HepG2 (cell line): Measurements from ENCODE around the gene GDE1. TPM values are rescaled to one million over a fixed set of nuclear protein-coding genes. Genes with fewer than 3 reads are reported as not detected.

ENCODE experiments used
- ATF1 ChIP-seq: IDR thresholded peaks from 2 replicates; pipeline ENCODE4 v1.6.1; 2016; ENCODE audit warnings: mild to moderate bottlenecking, control low read depth
- EHMT2 ChIP-seq: fragments of 200-600 bp; sonication (generic); IDR thresholded peaks from 2 replicates; pipeline ENCODE4 v1.7.0; 2017; ENCODE audit warnings: antibody characterized with exemption, low read depth, low read length, borderline replicate concordance
- ELF4 ChIP-seq: sonication (generic); formaldehyde crosslinking; IDR thresholded peaks from 2 replicates; pipeline ENCODE4 v1.5.0; 2020; ENCODE audit warnings: missing genetic modification reagents, mild to moderate bottlenecking, moderate library complexity, borderline replicate concordance
- HOXA7 ChIP-seq: sonication (generic); formaldehyde crosslinking; IDR thresholded peaks from 2 replicates; pipeline ENCODE4 v1.8.1; 2022; ENCODE audit warnings: mild to moderate bottlenecking, missing genetic modification reagents, moderate library complexity
- MED13 ChIP-seq: sonication (generic); formaldehyde crosslinking; IDR thresholded peaks from 2 replicates; pipeline ENCODE4 v1.5.0; 2020; ENCODE audit warnings: missing genetic modification reagents
- NFE2 ChIP-seq: sonication (generic); formaldehyde crosslinking; IDR thresholded peaks from 2 replicates; pipeline ENCODE4 v1.4.0; 2020; ENCODE audit warnings: missing genetic modification reagents
- SALL2 ChIP-seq: sonication (generic); formaldehyde crosslinking; IDR thresholded peaks from 2 replicates; pipeline ENCODE4 v1.8.1; 2023; ENCODE audit warnings: mild to moderate bottlenecking, missing genetic modification reagents, inconsistent platforms
- ZBTB14 ChIP-seq: sonication (generic); formaldehyde crosslinking; IDR thresholded peaks from 2 replicates; pipeline ENCODE4 v1.4.0; 2020; ENCODE audit warnings: missing genetic modification reagents
- ZBTB2 ChIP-seq: sonication (generic); formaldehyde crosslinking; IDR thresholded peaks from 2 replicates; pipeline ENCODE4 v1.8.0; 2022; ENCODE audit warnings: low read depth, missing genetic modification reagents
- ZBTB39 ChIP-seq: sonication (generic); formaldehyde crosslinking; IDR thresholded peaks from 2 replicates; pipeline ENCODE4 v1.5.0; 2020; ENCODE audit warnings: missing genetic modification reagents
- ZFP36L2 ChIP-seq: sonication (generic); formaldehyde crosslinking; IDR thresholded peaks from 2 replicates; pipeline ENCODE4 v1.4.0; 2020; ENCODE audit warnings: missing genetic modification reagents
- ZMAT5 ChIP-seq: sonication (generic); formaldehyde crosslinking; IDR thresholded peaks from 2 replicates; pipeline ENCODE4 v1.5.0; 2020; ENCODE audit warnings: mild to moderate bottlenecking, low read depth, missing genetic modification reagents, borderline replicate concordance
- ZNF354B ChIP-seq: sonication (generic); formaldehyde crosslinking; IDR thresholded peaks from 2 replicates; pipeline ENCODE4 v1.8.0; 2022; ENCODE audit warnings: mild to moderate bottlenecking, missing genetic modification reagents
- ZNF383 ChIP-seq: sonication (generic); formaldehyde crosslinking; IDR thresholded peaks from 2 replicates; pipeline ENCODE4 v1.4.0; 2020; ENCODE audit warnings: missing genetic modification reagents, mild to moderate bottlenecking, borderline replicate concordance
- ZNF431 ChIP-seq: sonication (generic); formaldehyde crosslinking; IDR thresholded peaks from 2 replicates; pipeline ENCODE4 v1.9.0; 2022; ENCODE audit warnings: missing genetic modification reagents, low read depth, mild to moderate bottlenecking, borderline replicate concordance
- ZNF441 ChIP-seq: sonication (generic); formaldehyde crosslinking; IDR thresholded peaks from 2 replicates; pipeline ENCODE4 v1.7.0; 2021; ENCODE audit warnings: missing genetic modification reagents, borderline replicate concordance
- ZNF564 ChIP-seq: sonication (generic); formaldehyde crosslinking; IDR thresholded peaks from 2 replicates; pipeline ENCODE4 v1.8.1; 2023; ENCODE audit warnings: mild to moderate bottlenecking, missing genetic modification reagents
- polyA plus RNA-seq, 8 experiments: library from polyadenylated mRNA; depleted of rRNA in 3 of 8; stranded (reverse) in 7 of 8; unstranded in 1 of 8; fragments of >200 nt; fragmentation: Illumina TruSeq in 4 of 8; extraction: Trizol in 4 of 8; gene quantifications; 2 replicates each; pipeline versions ENCODE4 v1.2.1 to v1.2.3, GENCODE V29; 2011 to 2016; ENCODE audit warnings: low read depth in 4 of 8, missing spikeins in 1 of 8, mixed read lengths in 1 of 8; ENCODE audit not compliant: insufficient read depth in 1 of 8
- total RNA-seq, 5 experiments: library from RNA; depleted of rRNA; stranded (reverse); fragments of >200 nt; fragmentation: Illumina TruSeq; extraction: Trizol; gene quantifications; 2 replicates each; pipeline ENCODE4 v1.2.3, GENCODE V29; 2016; ENCODE audit warnings: low read depth in 1 of 5
- TF ChIP-seq, protein P1 (sequence below): sonication (generic); formaldehyde crosslinking; IDR thresholded peaks from 2 replicates; pipeline ENCODE4 v1.4.0; 2020; ENCODE audit warnings: mild to moderate bottlenecking, missing genetic modification reagents
- TF ChIP-seq, protein P2 (sequence below): sonication (generic); formaldehyde crosslinking; IDR thresholded peaks from 2 replicates; pipeline ENCODE4 v1.5.0; 2020; ENCODE audit warnings: missing genetic modification reagents, mild to moderate bottlenecking, borderline replicate concordance
- TF ChIP-seq, protein P3 (sequence below): sonication (generic); formaldehyde crosslinking; IDR thresholded peaks from 2 replicates; pipeline ENCODE4 v1.9.0; 2021; ENCODE audit warnings: missing genetic modification reagents, borderline replicate concordance

Gene GDE1
- total and polyA plus RNA-seq, 2 of the 13 experiments (the other 11 are each of a cell fraction or from before 2014, with no cell fraction given) = 35.9 to 59.0 TPM

DNA sequence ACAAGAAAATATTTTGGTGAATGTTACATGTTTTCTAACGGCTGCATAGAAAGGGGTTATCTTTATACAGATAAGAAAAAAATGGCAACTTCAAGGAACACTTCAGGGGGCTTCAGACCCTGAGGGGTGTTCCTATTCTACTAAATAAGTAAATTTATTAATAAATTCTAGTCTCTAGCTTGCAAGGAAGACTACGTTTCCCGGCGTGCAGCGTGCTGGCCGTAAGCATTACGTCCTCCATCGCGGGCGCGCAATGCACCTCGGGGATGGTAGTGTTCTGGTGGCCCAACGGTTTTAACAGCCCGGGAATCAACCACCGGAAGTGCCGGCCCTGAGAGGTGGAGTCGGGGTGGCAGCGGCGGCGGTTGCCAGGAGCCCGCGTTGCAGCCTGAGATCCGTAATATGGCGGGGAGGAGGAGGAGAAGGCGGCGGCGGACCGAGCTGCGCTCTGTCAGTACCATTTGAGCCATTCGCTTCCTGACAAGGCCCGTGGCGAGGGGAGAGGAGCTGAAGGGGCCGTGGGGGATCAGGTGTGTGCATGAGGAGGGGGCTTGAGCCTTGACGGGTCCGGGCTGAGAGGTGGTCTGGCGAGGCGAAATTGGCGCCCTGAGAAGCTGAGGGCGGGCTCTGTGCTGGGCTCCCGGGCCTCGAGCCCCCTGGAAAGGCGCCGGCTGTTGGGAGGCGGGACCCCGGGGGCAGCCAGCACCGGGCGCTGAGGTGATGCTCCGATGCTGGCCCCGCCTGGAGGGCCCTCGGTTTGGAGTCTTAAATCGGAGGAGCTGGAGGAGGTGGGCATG, 1.9 kb upstream of the GDE1 start, which contains the start of gene CCP110 (continued):
- TF ChIP-seq, protein P1, sequence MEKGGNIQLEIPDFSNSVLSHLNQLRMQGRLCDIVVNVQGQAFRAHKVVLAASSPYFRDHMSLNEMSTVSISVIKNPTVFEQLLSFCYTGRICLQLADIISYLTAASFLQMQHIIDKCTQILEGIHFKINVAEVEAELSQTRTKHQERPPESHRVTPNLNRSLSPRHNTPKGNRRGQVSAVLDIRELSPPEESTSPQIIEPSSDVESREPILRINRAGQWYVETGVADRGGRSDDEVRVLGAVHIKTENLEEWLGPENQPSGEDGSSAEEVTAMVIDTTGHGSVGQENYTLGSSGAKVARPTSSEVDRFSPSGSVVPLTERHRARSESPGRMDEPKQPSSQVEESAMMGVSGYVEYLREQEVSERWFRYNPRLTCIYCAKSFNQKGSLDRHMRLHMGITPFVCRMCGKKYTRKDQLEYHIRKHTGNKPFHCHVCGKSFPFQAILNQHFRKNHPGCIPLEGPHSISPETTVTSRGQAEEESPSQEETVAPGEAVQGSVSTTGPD = no peak
- TF ChIP-seq ZNF383 (CRISPR knock-in tag) = no peak
- TF ChIP-seq SALL2 (CRISPR knock-in tag) = peak; percentile 19; the same call in 1 of the 2 replicates
- peak; percentile 48; the same call in 1 of the 2 replicates for TF ChIP-seq ZNF441 (CRISPR knock-in tag)
- TF ChIP-seq ZBTB2 (CRISPR knock-in tag) = no peak
- TF ChIP-seq ZBTB14 (CRISPR knock-in tag) = no peak
- TF ChIP-seq HOXA7 = no peak; the same call in 1 of the 2 replicates
- peak; percentile 21; the same call in 1 of the 2 replicates for TF ChIP-seq NFE2 (CRISPR knock-in tag)
- TF ChIP-seq ELF4 (CRISPR knock-in tag) = no peak
- no peak for TF ChIP-seq ZFP36L2 (CRISPR knock-in tag)
- TF ChIP-seq MED13 (CRISPR knock-in tag) = no peak
- 0 out of 2 replicates have a peak, but pooled peaks have one; percentile 26 for TF ChIP-seq ZNF564 (CRISPR knock-in tag)
- TF ChIP-seq EHMT2 = no peak
- TF ChIP-seq, protein P2, sequence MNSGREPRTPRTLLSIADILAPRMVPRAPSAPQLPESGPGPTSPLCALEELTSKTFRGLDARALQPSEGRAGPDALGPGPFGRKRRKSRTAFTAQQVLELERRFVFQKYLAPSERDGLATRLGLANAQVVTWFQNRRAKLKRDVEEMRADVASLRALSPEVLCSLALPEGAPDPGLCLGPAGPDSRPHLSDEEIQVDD (CRISPR knock-in tag) = peak; percentile 93; the same call in 1 of the 2 replicates
- TF ChIP-seq, protein P3, sequence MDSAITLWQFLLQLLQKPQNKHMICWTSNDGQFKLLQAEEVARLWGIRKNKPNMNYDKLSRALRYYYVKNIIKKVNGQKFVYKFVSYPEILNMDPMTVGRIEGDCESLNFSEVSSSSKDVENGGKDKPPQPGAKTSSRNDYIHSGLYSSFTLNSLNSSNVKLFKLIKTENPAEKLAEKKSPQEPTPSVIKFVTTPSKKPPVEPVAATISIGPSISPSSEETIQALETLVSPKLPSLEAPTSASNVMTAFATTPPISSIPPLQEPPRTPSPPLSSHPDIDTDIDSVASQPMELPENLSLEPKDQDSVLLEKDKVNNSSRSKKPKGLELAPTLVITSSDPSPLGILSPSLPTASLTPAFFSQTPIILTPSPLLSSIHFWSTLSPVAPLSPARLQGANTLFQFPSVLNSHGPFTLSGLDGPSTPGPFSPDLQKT (CRISPR knock-in tag) = no peak
- TF ChIP-seq ZMAT5 (CRISPR knock-in tag) = no peak
- no peak for TF ChIP-seq ZNF431 (CRISPR knock-in tag)
- TF ChIP-seq ZBTB39 (CRISPR knock-in tag) = no peak
- TF ChIP-seq ATF1 (CRISPR knock-in tag) = peak; percentile 98
- no peak for TF ChIP-seq ZNF354B (CRISPR knock-in tag)
